ENCODE measurements around the gene PPP1R3E. TPM values are rescaled to one million over a fixed set of nuclear protein-coding genes. Genes with fewer than 3 reads are reported as not detected.
A peak's percentile ranks its signal among the peaks of the same experiment; 100 is the strongest.

PPP1R3E gene
- total RNA-seq, 6 experiments from 2014 or later: 4.0 to 11.1 (median 8.1) TPM

- no peak for ATAC-seq
- Histone ChIP-seq H3K27me3 (peaks cover 0 to 7% of the 10 kb centered on the region in 2 donors), H3K27ac (no peak overlapping the region), H3K36me3 (no peaks in the 10 kb centered on the region), H3K4me3 (no peak overlapping the region), H3K4me1 (peaks cover 0 to 6% (median 0%) of the 10 kb centered on the region in 4 donors), H3K9me3 (no peaks in the 10 kb centered on the region)
- WGBS (ENCODE audit: insufficient coverage, low coverage, low lambda C conversion rate, missing lambda C conversion rate): 85% methylated on average over 4 of the region's 6 CpGs
- DNase-seq: peak in 1 of 3 donors; percentile 32
- intact Hi-C loops (cut with DNase I): no loop called here
- no peak for TF ChIP-seq POLR2A (IDR thresholded peaks at IDR 0.05)
- TF ChIP-seq, protein P1, sequence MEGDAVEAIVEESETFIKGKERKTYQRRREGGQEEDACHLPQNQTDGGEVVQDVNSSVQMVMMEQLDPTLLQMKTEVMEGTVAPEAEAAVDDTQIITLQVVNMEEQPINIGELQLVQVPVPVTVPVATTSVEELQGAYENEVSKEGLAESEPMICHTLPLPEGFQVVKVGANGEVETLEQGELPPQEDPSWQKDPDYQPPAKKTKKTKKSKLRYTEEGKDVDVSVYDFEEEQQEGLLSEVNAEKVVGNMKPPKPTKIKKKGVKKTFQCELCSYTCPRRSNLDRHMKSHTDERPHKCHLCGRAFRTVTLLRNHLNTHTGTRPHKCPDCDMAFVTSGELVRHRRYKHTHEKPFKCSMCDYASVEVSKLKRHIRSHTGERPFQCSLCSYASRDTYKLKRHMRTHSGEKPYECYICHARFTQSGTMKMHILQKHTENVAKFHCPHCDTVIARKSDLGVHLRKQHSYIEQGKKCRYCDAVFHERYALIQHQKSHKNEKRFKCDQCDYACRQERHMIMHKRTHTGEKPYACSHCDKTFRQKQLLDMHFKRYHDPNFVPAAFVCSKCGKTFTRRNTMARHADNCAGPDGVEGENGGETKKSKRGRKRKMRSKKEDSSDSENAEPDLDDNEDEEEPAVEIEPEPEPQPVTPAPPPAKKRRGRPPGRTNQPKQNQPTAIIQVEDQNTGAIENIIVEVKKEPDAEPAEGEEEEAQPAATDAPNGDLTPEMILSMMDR (IDR thresholded peaks at IDR 0.05): no peak
Observed at GRCh38 chr14:23348297-23348655, 45.6 kb upstream of the PPP1R3E start.

GRCh38 chr14:23347406-23348296 is 45.0 kb upstream of the PPP1R3E start:
- H3K9me3 ChIP-seq: no peaks in the 10 kb centered on the region
- no peak overlapping the region for H3K27ac ChIP-seq
- DNase-seq (peak in 1 of 3 donors; percentile 29), ATAC-seq (no peak)
- peaks cover 0 to 7% of the 10 kb centered on the region in 2 donors for H3K27me3 ChIP-seq
- H3K4me1 ChIP-seq: peaks cover 0 to 6% (median 0%) of the 10 kb centered on the region in 4 donors
- TF ChIP-seq POLR2A (IDR thresholded peaks at IDR 0.05): no peak
- TF ChIP-seq, protein P1 (IDR thresholded peaks at IDR 0.05): no peak
- no peak overlapping the region for H3K4me3 ChIP-seq
- H3K36me3 ChIP-seq: no peaks in the 10 kb centered on the region
- 82% methylated on average over 4 of the region's 19 CpGs for WGBS (ENCODE audit: insufficient coverage, low coverage, low lambda C conversion rate, missing lambda C conversion rate)
- intact Hi-C loops (cut with DNase I): no loop called here

DNA sequence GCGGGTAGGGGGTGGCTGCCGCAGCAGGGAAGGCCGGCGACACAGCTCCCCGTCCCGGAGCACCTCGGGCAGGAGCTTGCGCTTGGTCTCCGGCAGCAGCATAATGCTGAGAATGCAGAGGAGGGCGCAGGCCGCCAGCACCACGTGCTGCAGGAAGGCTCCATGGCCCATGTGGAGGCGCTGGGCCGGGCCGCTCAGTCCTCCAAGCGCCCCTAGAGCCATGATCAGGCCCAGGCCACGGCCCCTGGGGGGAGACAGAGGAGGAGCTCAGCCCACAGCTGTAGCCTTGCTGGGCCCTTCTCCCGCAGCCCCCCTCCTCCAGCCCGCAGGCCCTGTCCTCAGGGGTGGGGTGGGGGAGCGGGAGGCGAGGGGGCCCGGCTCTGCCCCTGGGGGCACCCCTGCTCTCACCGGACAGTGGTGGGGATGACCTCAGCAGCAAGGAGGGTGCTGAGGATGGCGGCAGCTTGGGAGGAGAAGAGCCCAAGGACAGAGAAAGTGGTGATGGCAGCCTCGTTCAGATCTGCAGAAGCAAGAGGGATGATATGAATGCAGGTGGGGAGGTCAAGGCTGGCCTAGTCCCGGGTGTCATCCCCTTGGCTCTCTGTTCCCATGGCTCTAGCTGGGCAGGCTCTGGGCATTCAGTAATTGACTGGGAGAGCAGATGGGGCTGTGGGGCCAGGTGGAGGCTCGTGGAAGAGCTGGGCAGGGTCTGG is 44.2 kb upstream of the PPP1R3E start:
- Histone ChIP-seq H3K27ac (no peak overlapping the region), H3K27me3 (peaks cover 0 to 3% of the 10 kb centered on the region in 2 donors), H3K36me3 (no peaks in the 10 kb centered on the region), H3K4me1 (peaks cover 0 to 2% (median 0%) of the 10 kb centered on the region in 4 donors), H3K9me3 (no peaks in the 10 kb centered on the region), H3K4me3 (no peak overlapping the region)
- DNase-seq (peak in 1 of 3 donors; percentile 37), ATAC-seq (no peak)
- 58% methylated on average over 4 of the region's 27 CpGs for WGBS (ENCODE audit: insufficient coverage, low coverage, low lambda C conversion rate, missing lambda C conversion rate)
- TF ChIP-seq POLR2A (IDR thresholded peaks at IDR 0.05): no peak
- TF ChIP-seq, protein P1 (IDR thresholded peaks at IDR 0.05): no peak
- intact Hi-C loops (cut with DNase I): no loop called here

DNA sequence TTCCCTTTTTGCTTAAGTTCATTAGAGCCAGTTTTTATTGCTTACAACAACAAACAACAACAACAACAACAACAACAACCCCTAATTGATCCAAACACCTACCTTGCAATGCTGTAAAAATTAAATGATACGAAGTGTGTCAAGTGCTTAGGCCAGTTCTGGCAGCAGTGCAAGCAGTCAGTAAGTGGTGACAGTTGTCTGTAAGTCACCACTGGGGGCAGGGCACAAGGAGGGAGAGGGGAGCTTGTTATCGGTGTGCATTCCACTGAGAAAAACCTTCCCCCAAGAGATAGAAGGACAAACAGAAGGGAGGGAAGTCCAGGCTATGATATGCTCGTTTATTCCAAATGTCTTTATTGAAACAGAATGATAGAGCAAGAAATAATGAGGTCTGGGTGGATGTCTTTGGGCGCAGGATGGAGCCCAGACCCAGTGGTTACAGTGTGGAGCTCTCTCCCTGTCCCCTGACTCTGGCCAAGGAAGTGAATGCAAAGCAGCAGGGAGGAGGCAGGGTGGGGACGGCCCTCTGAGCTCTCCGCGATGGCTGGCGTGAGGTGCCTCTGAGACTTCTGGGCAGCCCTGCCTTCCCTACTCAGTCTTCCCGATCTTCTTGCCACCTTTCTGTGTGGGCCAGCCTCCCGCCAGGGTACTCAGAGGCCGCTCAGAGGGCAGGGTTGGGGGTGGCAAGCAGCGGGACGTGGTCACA is 43.5 kb upstream of the PPP1R3E start:
- no peak overlapping the region for H3K4me3 ChIP-seq

More for the DNA sequence above, 43.5 kb upstream of the PPP1R3E start:
- Histone ChIP-seq H3K27ac (no peak overlapping the region), H3K9me3 (no peaks in the 10 kb centered on the region), H3K36me3 (no peaks in the 10 kb centered on the region), H3K27me3 (no peaks in the 10 kb centered on the region), H3K4me1 (no peaks in the 10 kb centered on the region)
- no peak for ATAC-seq
- intact Hi-C loops (cut with DNase I): no loop called here
- WGBS (ENCODE audit: insufficient coverage, low coverage, low lambda C conversion rate, missing lambda C conversion rate): 52% methylated on average over 4 of the region's 13 CpGs
- no peak for TF ChIP-seq POLR2A (IDR thresholded peaks at IDR 0.05)
- TF ChIP-seq, protein P1 (IDR thresholded peaks at IDR 0.05): no peak
- DNase-seq: peak in 1 of 3 donors; percentile 9

All from right lobe of liver (tissue), 6 donors.